ENCODE data around the gene WDR27.

DNA sequence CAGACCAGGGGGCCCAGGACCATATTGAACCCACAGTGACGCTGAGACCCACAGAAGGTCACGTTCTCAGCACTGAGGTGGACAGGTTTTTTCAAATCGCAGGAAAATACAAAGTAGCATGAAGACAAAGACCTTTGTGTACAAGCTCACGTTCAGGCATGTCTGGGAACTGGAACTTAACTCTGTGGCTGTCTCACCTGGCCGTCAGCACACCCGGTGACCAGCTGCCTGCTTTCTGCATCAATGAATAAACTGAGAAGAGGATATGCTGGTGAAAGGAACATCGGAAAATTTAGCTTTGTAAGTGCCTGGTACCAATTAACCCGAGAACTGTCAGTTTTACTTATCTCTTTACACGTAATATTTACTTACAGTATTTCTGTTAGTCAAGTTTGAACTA lies 36.5 kb downstream of the WDR27 start:
- TF ChIP-seq, protein P1, sequence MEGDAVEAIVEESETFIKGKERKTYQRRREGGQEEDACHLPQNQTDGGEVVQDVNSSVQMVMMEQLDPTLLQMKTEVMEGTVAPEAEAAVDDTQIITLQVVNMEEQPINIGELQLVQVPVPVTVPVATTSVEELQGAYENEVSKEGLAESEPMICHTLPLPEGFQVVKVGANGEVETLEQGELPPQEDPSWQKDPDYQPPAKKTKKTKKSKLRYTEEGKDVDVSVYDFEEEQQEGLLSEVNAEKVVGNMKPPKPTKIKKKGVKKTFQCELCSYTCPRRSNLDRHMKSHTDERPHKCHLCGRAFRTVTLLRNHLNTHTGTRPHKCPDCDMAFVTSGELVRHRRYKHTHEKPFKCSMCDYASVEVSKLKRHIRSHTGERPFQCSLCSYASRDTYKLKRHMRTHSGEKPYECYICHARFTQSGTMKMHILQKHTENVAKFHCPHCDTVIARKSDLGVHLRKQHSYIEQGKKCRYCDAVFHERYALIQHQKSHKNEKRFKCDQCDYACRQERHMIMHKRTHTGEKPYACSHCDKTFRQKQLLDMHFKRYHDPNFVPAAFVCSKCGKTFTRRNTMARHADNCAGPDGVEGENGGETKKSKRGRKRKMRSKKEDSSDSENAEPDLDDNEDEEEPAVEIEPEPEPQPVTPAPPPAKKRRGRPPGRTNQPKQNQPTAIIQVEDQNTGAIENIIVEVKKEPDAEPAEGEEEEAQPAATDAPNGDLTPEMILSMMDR (IDR thresholded peaks at IDR 0.05), result no peak
- no peak for TF ChIP-seq POLR2A (IDR thresholded peaks at IDR 0.05)
